AG09319 (cell line): ENCODE results near the gene NPTXR.

ENCODE experiments used
- DNase-seq: peaks from one replicate; pipeline ENCODE4 v3.0.0-alpha.2; 2010; ENCODE audit warnings: low read depth; ENCODE audit errors: extremely low read depth
- CTCF ChIP-seq: IDR thresholded peaks from 2 replicates; pipeline ENCODE4 v1.5.1; 2011; ENCODE audit warnings: low read depth, mild to moderate bottlenecking, inconsistent platforms, low read length, moderate library complexity

NPTXR gene

GRCh38 chr22:38782402-38783094, 61.3 kb downstream of the NPTXR start:
- no peak for DNase-seq
- TF ChIP-seq CTCF: no peak

GRCh38 chr22:38781033-38781432, 62.8 kb downstream of the NPTXR start:
- TF ChIP-seq CTCF: no peak
- DNase-seq: no peak

GRCh38 chr22:38777087-38777671, 66.6 kb downstream of the NPTXR start:
- DNase-seq: no peak
- TF ChIP-seq CTCF: no peak

GRCh38 chr22:38776086-38776485, 67.7 kb downstream of the NPTXR start:
- TF ChIP-seq CTCF: no peak

GRCh38 chr22:38775656-38776055, 68.2 kb downstream of the NPTXR start:
- DNase-seq: no peak
- TF ChIP-seq CTCF: no peak

More at GRCh38 chr22:38776086-38776485, 67.7 kb downstream of the NPTXR start:
- DNase-seq: no peak

- TF ChIP-seq CTCF: no peak
- no peak for DNase-seq
Observed at GRCh38 chr22:38774496-38775166, 69.2 kb downstream of the NPTXR start.

GRCh38 chr22:38773363-38773946, 70.4 kb downstream of the NPTXR start:
- DNase-seq: no peak
- no peak for TF ChIP-seq CTCF
